Adipose tissue (tissue), 3 donors: ENCODE results near the gene TRDMT1. TPM values are rescaled to one million over a fixed set of nuclear protein-coding genes. Genes with fewer than 3 reads are reported as not detected.

Experiments used
- H3K27ac ChIP-seq: one replicate; pipeline ENCODE4 v1.5.1; 2013; ENCODE audit warnings: low read depth, low read length
- WGBS, 3 donors: extraction: QIAGEN DNeasy Blood & Tissue Kit; methylation state at CpG; one replicate each; pipeline ENCODE4 v1.1.7; 2013; 5-methylcytosine and 5-hydroxymethylcytosine counted together
- polyA plus RNA-seq, 3 donors: library from polyadenylated mRNA; stranded (reverse); fragments of 200-250 nt; gene quantifications; one replicate each; pipeline ENCODE4 v1.2.3, GENCODE V29; 2013
- donor health status: healthy with polysubstance abuse.
- donor health status: Bipolar disorder and iron deficiency.
- donor health status: healthy.

Gene TRDMT1
- polyA plus RNA-seq, 3 donors = 1.3 to 2.7 (median 1.6) TPM

DNA sequence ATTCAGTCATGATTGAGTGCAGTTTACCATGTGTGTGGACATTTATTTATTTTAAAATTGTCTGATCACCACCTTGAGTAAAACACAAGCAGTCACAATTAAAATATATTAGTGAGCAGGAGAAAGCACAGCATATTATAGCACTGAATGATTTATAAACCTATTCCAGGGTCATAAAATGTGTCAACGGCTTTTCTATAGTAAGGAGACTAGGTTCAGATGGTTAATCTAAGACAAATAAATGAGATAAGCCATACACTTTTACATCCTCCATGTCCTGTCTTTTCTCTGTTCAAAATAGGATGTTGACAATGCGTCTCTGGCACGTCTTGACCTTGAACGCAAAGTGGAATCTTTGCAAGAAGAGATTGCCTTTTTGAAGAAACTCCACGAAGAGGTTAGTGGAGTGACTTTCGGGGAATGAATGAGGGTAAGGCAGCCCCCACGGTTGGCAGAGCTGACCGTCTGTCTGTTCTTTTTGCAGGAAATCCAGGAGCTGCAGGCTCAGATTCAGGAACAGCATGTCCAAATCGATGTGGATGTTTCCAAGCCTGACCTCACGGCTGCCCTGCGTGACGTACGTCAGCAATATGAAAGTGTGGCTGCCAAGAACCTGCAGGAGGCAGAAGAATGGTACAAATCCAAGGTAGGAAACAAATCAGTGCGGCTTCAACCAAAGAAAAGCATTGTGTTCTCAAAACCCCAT is 32.0 kb upstream of the TRDMT1 start:
- WGBS, 3 donors = 50 to 65% (median 62%) methylated on average over 14 of the region's 14 CpGs
- H3K27ac ChIP-seq = no peak overlapping the region

DNA sequence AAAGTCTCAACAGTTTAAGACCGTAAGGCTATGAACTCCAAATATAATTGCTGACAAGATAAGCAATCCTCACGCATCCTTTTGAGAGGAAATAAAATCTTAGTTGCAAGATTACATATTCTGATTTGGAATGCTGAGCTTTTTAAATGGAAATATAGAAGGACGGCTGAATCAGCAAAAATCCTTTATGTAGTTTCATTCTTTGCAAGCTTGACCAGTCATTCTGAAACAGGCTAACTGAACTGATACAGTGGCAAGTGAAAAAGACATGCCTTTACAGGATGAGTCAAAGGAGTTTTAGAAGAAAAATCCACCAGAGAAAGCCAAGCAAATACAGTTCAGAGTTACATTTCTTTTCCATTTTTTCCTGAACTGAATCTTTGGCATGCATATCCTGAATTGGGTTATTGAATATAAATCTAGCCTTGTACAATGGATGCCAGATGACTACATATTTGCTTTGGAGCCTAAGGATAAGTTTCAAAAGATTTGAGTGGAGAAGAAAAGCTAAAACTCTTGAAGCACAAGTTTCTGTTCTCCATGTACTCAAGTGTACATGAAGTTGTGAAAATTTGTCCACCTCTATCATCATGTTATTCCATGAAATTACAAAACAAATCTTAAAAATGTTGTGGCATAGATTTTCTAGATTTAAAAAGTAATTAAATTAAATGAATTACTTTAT is 30.9 kb upstream of the TRDMT1 start:
- no peak overlapping the region for H3K27ac ChIP-seq
- WGBS, 3 donors = 17 to 26% (median 23%) methylated on average over 3 of the region's 3 CpGs

GRCh38 chr10:17231788-17232187 is 30.3 kb upstream of the TRDMT1 start:
- WGBS, 3 donors = 5 to 58% (median 42%) methylated on average over 1 of the region's 1 CpG
- H3K27ac ChIP-seq = no peak overlapping the region

GRCh38 chr10:17229967-17230682 is 28.7 kb upstream of the TRDMT1 start:
- H3K27ac ChIP-seq = peak overlapping the region; percentile 98
- 0 to 1% (median 1%) methylated on average over 39 to 43 of the region's 43 CpGs for WGBS, 3 donors

GRCh38 chr10:17229717-17229966 is 28.2 kb upstream of the TRDMT1 start:
- H3K27ac ChIP-seq = peak overlapping the region; percentile 98
- 0 to 1% (median 1%) methylated on average over 21 of the region's 21 CpGs for whole genome bisulfite sequencing, 3 donors

GRCh38 chr10:17229016-17229716 is 27.7 kb upstream of the TRDMT1 start:
- peak overlapping the region; percentile 98 for H3K27ac ChIP-seq
- WGBS, 3 donors = 0 to 1% (median 1%) methylated on average over 64 to 72 of the region's 72 CpGs

GRCh38 chr10:17228091-17229015 is 26.9 kb upstream of the TRDMT1 start, which contains the start of gene VIM:
Gene VIM, plus strand, starts transcription at chr10:17228241. Its CDS starts 1,182 bp downstream, at chr10:17229423.
- WGBS, 3 donors = 0 to 1% (median 0%) methylated on average over 72 to 77 of the region's 77 CpGs

DNA sequence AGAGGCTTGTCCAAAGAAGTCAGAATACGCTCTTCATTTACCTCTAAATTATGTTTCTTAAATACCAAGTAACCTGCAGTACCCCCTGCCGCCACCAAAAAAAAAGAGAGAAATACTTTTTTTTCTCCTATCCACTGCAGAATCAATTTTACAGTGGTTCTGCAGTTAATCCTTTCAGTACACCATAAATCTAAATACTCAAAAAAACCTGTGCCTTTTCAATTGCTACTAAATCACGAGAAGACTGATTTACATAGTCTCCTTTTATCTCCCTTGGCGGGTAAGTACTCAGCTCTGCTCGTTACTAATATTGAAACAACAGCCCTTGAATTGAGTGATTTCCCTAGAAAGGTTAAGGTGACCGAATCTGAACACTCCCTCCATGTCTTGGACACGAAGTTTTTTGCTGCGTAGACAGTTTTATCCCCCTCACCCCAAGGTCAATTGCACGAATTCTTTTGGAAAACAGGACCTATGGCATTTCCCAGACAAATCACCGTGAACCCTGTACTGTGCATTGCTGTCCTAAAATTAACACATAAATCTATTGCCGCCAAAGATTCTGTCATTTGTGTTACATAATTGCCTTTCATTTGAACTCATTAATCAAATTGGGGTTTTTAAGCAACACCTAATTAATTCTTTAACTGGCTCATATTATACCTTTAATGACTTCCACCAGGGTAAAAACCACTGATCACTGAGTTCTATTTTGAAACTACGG is 26.1 kb upstream of the TRDMT1 start:
- WGBS, 3 donors = 4 to 13% (median 6%) methylated on average over 12 of the region's 12 CpGs
- H3K27ac ChIP-seq = peak overlapping the region; percentile 98

More at GRCh38 chr10:17228091-17229015, 26.9 kb upstream of the TRDMT1 start, which contains the start of gene VIM:
- peak within 1 kb of the TSS; percentile 98 for H3K27ac ChIP-seq

DNA sequence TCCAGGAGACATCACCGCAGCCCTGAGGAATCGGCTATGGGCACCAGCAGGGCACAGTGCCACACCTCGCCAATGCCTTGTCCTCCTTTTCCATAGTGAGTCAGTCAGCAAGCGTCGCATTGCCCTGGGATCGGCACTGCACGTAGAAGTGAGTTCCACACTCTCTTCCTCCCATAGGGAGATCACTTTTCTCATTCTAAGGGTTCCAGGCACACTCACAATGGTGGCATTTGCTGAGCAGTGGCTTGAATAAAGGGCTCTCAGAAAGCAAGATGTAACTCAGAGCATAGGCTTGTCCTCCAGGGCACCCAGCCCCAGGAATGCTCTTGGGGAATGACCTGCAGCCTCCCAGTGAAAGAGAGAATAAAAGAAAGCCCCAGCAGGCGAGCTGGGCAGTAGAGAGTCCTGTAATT is 25.4 kb upstream of the TRDMT1 start:
- WGBS, 3 donors = 76 to 81% (median 77%) methylated on average over 8 of the region's 8 CpGs

GRCh38 chr10:17225808-17226207 is 24.3 kb upstream of the TRDMT1 start:
- WGBS, 3 donors = 78 to 89% (median 85%) methylated on average over 4 of the region's 4 CpGs
- H3K27ac ChIP-seq = no peak overlapping the region

More for the DNA sequence above, 25.4 kb upstream of the TRDMT1 start:
- no peak overlapping the region for H3K27ac ChIP-seq

GRCh38 chr10:17222329-17222728 is 20.9 kb upstream of the TRDMT1 start:
- no peak overlapping the region for H3K27ac ChIP-seq
- 69 to 80% (median 71%) methylated on average over 4 of the region's 4 CpGs for WGBS, 3 donors

- H3K27ac ChIP-seq = no peak overlapping the region
- 32 to 70% (median 64%) methylated on average over 1 of the region's 1 CpG for WGBS, 3 donors
Measured at GRCh38 chr10:17220652-17221100, 19.2 kb upstream of the TRDMT1 start.

GRCh38 chr10:17219024-17219423 is 17.6 kb upstream of the TRDMT1 start:
- no peak overlapping the region for H3K27ac ChIP-seq
- WGBS, 3 donors = 80 to 90% (median 87%) methylated on average over 2 of the region's 2 CpGs

DNA sequence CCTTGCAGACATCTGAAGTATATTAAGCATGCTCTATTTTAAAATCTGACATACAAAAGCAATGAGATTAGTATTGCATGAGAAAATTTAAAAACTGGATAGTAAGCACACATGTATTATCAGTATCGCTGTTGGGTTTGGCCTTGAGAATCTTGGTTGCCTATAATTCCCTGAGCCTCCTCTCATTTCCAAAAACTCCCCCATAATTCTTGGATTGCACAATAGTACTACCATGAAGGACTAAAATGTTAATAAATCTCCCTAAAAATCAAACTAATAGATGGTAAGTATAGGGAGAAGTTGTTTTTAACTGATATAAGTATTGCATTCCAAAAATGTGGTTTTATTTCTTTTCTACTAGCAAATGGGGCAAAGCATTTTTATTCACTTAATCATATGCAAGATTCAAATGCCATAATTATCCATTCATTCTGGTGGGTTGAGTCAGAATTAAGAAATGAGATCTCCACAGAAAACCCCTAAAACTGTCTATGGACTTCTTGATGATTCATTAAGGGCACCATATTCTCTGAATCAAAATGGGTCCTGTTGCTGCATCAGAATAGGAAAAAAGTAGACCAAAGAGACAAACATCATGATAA is 16.3 kb upstream of the TRDMT1 start:
- 72 to 81% (median 80%) methylated on average over 1 of the region's 1 CpG for WGBS, 3 donors

DNA sequence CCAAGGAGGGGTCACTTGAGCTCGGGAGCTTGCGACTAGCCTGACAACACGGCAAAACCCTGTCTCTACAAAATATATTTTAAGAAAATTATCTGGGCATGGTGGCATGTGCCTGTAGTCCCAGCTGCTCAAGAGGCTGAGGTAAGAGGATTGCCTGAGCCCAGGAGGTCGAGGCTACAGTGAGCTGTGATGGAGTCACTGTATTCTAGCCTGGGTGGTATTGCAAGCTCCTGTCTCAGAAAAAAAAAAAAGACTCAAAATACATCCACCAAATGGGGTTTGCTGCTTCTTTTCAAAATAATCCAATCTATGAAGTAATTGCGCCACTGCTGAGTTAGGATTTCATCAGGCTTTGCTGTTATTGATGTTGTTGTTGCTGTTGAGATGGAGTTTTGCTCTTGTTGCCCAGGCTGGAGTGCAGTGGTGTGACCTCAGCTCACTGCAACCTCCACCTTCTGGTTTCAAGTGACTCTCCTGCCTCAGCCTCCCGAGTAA is 15.5 kb upstream of the TRDMT1 start:
- 66 to 81% (median 69%) methylated on average over 6 of the region's 6 CpGs for WGBS, 3 donors
- peak overlapping the region; percentile 88 for H3K27ac ChIP-seq

More for the DNA sequence above, 16.3 kb upstream of the TRDMT1 start:
- H3K27ac ChIP-seq = no peak overlapping the region

- WGBS, 3 donors = 73 to 83% (median 74%) methylated on average over 5 of the region's 5 CpGs
- peak overlapping the region; percentile 88 for H3K27ac ChIP-seq
Measured at GRCh38 chr10:17216217-17216900, 14.9 kb upstream of the TRDMT1 start.
